H1 (cell line): ENCODE results near the gene TNXB.
"Not testable (repeated sequence)": the region's sequence is repeated elsewhere in the genome, so short reads cannot be mapped to it uniquely, and the experiment has no call there.

Experiments used
- FOSL1 ChIP-seq: IDR thresholded peaks from 2 replicates; pipeline ENCODE4 v1.6.1; 2011; ENCODE audit warnings: mild to moderate bottlenecking, low read depth, low read length, moderate library complexity; ENCODE audit not compliant: insufficient read depth
- POLR2A ChIP-seq, 2 experiments: IDR thresholded peaks; 1 replicate in 1 of 2; 2 replicates in 1 of 2; pipeline ENCODE4 v1.6.1; 2011; ENCODE audit warnings: low read depth in 2 of 2, low read length in 2 of 2, mild to moderate bottlenecking in 2 of 2; ENCODE audit errors: control extremely low read depth in 1 of 2
- RFX5 ChIP-seq: IDR thresholded peaks from 2 replicates; pipeline ENCODE4 v1.6.1; 2011; ENCODE audit warnings: low read depth, low read length, improper control_type of control experiment, borderline replicate concordance
- TF ChIP-seq, protein P1 (sequence below), 3 experiments: IDR thresholded peaks; 1 replicate in 2 of 3; 2 replicates in 1 of 3; pipeline versions ENCODE4 v1.5.1 to v1.6.1; 2011; ENCODE audit warnings: low read length in 3 of 3, mild to moderate bottlenecking in 3 of 3, inconsistent platforms in 2 of 3, low read depth in 1 of 3, moderate library complexity in 1 of 3; ENCODE audit not compliant: insufficient read depth in 1 of 3; ENCODE audit errors: control extremely low read depth in 1 of 3
- TF ChIP-seq, protein P2 (sequence below): IDR thresholded peaks from 2 replicates; pipeline ENCODE4 v1.6.1; 2011; ENCODE audit warnings: low read length, improper control_type of control experiment

DNA sequence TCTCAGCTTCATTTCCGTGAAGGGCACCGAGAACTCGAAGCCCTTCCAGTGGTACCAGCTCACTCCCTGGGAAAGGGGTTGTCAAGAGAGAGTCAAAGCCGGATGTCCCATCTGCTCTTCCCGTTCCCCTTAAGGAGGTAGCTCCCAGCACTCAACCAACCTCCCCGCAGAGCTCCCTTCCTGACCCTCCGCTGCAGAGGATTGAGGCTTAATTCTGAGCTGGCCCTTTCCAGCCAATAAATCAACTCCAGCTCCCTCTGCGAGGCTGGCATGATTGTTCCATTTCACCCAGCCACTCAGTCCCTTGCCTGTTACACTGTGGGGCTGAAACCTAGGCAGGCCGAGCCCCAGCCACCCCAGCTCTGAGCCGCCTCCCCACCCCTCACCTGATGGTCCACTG, 67.8 kb downstream of the TNXB start:
- TF ChIP-seq, protein P1, sequence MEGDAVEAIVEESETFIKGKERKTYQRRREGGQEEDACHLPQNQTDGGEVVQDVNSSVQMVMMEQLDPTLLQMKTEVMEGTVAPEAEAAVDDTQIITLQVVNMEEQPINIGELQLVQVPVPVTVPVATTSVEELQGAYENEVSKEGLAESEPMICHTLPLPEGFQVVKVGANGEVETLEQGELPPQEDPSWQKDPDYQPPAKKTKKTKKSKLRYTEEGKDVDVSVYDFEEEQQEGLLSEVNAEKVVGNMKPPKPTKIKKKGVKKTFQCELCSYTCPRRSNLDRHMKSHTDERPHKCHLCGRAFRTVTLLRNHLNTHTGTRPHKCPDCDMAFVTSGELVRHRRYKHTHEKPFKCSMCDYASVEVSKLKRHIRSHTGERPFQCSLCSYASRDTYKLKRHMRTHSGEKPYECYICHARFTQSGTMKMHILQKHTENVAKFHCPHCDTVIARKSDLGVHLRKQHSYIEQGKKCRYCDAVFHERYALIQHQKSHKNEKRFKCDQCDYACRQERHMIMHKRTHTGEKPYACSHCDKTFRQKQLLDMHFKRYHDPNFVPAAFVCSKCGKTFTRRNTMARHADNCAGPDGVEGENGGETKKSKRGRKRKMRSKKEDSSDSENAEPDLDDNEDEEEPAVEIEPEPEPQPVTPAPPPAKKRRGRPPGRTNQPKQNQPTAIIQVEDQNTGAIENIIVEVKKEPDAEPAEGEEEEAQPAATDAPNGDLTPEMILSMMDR (IDR thresholded peaks at IDR 0.05; ENCODE audit: control extremely low read depth in 1 of 3, insufficient read depth in 1 of 3, low read depth in 1 of 3, low read length in 3 of 3): not testable (repeated sequence)
- TF ChIP-seq FOSL1; RFX5; POLR2A (IDR thresholded peaks at IDR 0.05; ENCODE audit: control extremely low read depth in 1 of 2, low read depth in 2 of 2, low read length in 2 of 2): not testable (repeated sequence)
- TF ChIP-seq, protein P2, sequence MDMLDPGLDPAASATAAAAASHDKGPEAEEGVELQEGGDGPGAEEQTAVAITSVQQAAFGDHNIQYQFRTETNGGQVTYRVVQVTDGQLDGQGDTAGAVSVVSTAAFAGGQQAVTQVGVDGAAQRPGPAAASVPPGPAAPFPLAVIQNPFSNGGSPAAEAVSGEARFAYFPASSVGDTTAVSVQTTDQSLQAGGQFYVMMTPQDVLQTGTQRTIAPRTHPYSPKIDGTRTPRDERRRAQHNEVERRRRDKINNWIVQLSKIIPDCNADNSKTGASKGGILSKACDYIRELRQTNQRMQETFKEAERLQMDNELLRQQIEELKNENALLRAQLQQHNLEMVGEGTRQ: not testable (repeated sequence)
